HG03342 (cell line): Measurements from ENCODE around the gene SEMA5A.

Source experiments
- ATAC-seq: cut with Tn5 transposase; IDR thresholded peaks from one replicate; pipeline ENCODE4 v1.9.1; 2021; ENCODE audit warnings: mild to moderate bottlenecking, moderate library complexity; ENCODE audit not compliant: unreplicated experiment

Gene SEMA5A

DNA sequence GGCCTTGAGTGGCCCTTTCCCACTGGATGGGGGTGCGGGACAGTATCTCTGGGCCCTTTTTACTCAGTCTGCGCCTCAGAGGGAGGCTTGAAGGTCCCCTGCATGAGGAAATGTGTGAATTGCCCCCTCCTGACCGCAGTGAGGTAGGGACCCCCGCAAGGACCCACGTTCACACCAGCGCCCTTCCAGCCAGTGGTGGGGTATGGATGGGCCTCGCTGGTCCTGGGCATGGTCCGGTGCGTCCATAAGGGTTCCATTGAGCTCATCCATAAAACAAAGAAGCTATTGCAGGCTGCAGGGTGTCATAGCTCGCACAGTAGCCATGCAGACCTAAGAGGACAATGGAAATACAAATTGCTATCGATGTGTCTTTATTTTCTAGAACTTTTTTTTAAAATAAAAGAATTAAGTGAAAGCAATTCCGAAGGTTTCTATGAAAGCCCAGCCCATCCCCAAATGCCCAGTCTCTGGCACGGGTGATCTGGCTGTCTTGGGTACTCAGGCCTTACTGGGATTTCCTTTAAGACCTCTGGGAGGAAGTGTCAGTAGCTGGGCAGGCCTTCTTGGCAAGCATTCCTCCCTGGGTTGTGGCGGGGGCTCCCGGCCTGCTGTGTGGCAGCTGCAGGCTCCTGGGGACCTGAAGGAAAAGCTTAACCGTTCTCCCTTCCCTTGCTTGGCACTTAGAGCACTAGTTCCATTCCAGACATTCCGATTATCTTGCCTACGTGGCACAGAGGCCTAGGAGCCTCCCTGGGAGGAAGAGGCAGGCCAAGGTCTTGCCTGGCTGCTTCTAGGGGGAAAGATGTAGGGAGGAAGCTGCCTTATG is 1.5 kb upstream of the SEMA5A start:
- no peak for ATAC-seq

GRCh38 chr5:9545136-9545991 is 511 bp downstream of the SEMA5A start:
- ATAC-seq = no peak

- peak; percentile 71 for ATAC-seq
Observed at GRCh38 chr5:9544502-9545135, 1.3 kb downstream of the SEMA5A start.

DNA sequence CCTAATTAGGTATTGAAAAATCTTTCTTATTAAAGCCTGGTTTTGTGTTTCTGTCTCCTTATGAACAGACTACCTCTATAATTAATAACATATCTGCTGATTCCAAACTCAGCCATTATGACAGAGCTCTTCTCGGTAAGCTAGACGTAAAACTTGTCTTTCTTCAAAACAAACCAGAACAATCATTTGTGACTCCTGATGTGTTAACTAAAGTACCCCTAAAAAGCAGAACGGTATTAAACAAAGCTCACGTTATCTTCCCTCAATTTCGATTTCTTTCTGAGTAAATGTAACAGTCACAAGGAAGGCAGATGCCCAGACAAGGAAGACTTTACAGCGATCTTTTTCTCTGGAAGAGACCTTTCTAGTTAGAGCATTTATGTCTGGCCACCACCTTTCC is 1.8 kb downstream of the SEMA5A start:
- ATAC-seq = peak; percentile 9

DNA sequence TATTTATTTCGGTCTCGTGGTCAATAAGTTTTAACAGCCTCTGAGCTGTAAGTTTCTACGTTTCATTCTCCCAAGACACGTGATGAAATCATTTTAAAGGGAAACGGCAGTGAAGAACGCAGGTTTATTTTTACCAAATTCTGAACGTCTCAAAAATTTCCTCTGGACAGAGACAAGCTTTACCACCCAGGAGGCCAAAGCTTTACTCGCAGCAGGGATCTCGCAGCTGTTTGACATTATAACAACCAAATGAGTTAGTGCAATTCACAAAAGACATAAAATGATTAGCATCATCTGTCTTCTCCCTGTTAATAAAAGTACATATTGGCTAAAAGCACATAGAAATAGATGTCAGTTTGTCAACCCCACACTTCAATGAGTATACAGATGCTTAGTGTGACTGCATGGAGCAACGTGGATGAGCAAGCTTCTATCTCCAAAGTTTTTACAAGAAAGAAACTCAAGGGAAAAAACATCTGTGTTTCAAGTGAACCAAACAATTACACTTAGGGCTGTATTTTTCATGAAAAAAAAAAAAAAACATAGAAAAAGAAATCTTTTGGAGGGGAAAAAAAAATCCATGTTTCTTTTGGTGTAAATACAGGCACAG is 2.5 kb downstream of the SEMA5A start:
- ATAC-seq = no peak

DNA sequence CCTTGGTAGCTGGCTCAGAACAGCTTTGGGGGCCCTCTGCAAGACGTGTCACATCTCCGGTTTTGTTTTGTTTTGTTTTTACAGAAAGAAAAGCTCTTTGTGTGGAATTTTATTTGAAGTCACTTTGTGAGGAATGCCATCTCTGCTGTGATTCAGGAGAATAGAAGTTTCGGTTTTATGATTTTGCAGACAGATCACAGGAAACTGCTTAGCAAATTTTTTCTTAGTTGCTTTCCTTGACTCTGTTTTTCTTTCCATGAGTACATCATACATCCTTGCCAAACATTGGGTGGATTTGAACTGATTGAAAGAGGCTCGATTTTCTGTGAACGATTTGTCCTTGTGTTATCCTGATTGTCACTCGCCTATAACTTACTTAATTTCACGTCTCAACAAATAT is 5.1 kb downstream of the SEMA5A start:
- no peak for ATAC-seq

DNA sequence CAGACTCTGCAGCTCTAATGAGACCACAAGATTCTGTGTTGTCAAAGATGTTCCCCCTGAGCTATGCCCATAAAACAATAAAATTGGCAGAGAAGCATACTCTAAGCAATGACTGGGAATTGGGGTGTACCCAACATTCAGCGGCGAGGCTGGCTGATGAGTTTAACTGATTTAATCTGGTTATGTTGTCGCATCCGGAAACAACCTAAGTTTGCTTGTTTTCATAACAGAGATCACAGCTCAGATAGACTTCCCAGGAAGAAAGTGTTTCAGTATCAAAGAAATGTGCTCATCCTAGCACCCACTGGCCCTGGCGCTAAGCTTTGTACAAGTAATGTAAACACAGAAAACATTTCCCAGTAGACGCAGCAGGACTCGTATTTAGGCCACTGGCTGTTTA is 7.4 kb downstream of the SEMA5A start:
- no peak for ATAC-seq

DNA sequence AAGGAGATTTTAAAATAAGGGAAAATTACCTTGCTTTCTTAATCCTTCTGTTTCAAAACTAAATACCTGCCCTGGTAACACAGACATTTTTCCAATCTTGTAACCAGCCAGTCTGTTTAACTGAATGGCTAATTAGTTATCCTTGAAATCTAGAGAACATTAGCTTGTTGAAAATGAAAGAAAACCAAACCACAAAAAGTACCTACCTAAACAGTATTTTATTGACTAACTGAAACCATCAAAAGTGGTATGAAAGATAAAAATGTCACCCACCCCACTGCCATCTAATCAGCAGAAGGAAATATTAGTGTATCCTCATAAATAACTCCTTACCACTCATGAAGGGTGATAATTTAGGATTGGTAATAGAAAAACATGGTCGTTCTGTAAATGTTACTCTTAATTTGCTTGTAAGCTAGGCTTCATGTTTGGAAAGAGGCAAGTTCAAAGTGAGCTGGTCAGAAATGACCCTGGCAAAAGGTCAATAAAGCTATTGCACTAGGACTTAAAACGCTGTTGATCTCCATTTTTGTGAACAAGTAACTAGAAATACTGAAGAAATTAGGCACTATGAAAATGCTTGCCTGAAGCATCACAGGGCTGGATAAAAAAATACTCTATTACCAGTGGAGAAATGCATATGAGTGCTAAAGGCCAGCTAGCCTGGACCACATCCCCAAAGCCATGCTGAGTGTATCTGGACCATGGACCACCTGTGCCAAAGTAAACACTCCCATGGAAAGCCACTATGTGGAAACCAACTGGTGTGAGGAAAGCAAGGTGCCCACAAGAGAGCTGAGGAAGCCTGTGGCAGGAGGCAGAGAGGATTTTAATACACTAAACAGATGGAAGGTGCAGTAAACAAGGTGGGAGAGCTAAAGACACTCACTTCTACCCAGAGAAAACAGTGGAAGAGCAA is 8.4 kb downstream of the SEMA5A start:
- ATAC-seq = no peak

DNA sequence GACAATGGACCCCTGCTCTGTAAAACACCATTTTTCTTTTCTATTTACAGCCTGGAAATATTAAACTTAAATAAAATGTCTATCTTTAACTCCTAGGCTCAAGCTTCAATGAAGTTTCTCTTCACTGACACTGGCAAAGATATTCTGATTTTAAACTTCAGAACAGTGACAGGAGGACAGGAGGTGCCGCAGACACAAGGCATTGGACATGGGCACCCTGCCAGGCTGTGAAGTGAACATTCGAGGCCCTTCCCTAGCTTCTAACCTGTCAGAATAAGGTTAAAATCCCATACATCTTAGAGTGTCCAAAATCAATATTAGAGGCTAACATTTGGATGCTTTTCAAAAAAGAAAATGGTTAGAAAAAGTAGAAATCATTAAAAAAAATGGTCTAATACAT is 9.2 kb downstream of the SEMA5A start:
- no peak for ATAC-seq

- no peak for ATAC-seq
Observed at GRCh38 chr5:9534881-9535517, 10.9 kb downstream of the SEMA5A start.

DNA sequence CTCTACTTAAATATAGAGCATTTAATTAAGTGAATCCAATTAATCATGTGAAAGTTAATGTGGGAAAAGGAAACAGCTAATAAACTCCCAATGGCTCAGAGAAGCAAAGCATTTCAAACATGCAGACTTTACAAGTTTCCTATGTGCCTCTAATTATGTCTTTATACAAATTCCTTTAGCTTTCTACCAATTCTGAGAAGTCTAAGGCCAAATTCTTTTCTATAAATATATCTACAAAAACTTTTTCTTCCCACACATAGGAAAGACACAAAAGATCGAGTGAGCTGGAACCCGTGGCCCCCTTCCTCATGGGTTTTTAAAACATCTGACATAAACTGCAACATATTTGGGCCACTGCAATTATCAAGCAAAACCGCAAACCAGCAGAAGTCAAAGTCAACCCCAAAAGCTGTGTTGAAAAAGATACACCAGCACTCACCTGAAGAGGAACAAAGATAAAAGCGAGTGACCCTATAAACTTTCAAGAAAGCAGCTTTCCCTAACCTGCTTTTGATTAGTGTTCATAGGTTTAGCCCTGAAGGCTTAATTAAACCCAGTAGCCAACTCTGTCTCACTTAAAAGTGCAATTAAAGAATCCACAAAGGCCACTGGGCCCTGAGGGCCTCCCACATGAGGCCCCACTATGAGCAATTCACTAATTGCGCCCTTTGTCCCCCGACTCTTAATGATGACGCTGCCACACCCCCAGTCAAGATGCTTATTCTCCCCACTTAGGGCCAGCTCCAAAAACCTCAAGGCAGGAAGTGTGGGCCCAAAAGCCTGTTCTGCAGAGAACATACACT is 12.1 kb downstream of the SEMA5A start:
- ATAC-seq = no peak

DNA sequence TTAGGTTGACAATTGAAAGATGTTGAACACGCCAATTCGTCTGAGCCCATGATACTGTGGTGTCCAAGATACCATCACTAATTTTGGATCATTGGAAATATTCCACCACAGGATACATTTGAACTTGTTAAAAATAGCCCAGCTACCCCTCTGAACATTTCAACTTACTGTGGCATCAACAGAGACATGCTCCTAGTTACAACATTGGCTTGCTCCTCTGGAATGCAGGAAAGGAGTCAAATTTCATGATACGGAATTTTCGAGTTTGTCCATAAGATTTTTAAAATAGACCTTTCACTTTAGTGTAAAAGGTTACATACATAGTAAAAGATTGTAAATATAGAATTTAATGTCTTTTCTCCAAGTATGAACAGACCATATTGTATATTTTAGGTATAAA is 12.8 kb downstream of the SEMA5A start:
- ATAC-seq = no peak

DNA sequence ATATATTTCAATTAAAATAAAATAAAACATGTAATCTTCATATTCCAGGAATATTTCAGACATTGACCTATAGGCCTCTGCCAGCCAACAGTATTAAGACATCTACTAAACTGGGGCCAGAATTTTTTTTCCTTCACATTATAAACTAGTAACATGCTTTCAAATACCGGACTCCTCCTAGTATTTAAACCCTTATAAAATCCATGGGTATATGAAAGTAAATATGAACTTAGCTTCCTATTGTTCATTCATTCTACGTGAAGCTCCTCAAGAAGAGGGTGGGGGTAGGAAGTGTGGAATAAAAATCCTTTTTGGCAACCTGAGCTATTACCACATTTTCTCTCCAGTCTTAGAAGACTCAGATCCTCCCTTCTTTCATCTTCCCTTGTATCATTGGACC is 16.4 kb downstream of the SEMA5A start:
- ATAC-seq = no peak

- no peak for ATAC-seq
Observed at GRCh38 chr5:9529041-9529480, 16.8 kb downstream of the SEMA5A start.

- no peak for ATAC-seq
Observed at GRCh38 chr5:9524941-9525340, 20.9 kb downstream of the SEMA5A start.

DNA sequence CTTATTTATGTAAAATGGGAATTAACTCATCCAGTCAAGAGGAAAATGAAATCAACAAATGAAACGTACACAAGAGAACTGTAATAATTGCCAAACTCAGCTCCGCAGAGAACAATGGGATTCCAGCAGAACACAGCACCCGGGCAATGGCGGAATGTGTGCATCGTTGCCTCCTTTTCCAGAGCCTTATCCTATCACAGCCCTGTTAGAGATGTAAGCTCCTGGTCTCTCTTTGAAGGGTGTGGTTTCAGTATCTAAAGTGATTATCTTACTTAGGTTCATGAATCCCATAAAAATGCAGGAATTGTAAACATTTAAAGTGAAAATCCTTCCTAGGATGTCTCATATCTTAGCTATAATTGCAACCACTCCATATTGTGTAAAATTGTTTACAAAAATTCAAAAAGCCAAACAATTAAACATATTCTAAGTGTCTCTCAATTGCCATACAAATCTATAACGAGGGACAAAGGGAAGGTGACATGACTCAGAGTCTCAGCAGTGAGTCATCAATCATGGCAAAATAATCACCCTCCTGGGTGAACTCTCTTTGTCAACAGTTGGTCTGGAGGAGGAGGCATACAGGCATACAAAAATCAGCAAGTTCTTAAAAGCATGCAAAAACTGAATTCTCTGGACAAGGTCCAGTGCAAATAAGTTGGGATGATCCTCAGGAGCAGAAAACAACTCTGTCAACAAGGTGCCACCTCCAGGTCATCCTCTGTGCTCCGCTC is 22.6 kb downstream of the SEMA5A start:
- no peak for ATAC-seq

GRCh38 chr5:9519537-9519936 is 26.3 kb downstream of the SEMA5A start:
- no peak for ATAC-seq

DNA sequence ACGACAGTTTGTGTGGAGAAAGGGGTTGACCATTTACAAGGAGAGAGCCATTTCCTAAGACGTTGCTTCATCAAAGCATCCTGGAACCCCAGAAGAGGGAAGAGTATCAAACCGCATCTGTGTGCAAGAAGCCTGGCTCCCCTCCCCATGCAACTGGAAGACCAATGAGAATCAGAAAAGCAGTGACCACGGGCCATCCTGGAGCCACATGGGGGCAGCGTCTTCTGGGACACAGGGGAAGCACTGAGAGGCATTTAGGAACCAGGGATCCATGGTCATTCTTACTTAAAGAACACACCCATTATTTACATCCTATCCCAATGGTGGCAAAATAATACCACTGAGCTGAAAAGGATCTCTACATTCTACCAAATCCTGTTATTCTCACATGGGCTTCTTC is 29.3 kb downstream of the SEMA5A start:
- no peak for ATAC-seq
